ENCODE measurements around the gene ATG16L2.

The ATG16L2 gene

DNA sequence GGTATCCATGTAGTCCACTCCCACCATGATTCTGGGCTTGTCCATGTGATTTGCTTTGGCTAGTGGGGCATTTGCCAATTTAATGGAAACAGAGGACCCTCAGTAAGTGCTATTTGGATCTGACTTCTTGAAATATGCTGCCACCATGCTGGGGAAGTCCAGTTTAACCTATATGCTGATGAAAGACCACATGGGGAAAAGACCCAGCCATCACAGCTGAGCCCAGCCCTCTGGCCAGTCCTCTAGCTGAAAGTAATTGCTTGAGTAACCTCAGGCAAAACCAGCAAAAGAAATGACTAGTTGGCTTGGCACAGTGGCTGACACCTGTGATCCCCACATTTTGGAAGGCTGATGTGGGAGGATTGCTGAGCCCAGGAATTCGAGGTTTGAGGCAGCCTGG is 61.5 kb downstream of the ATG16L2 start:
- DNase-seq (ENCODE audit: low read depth in 2 of 2, low spot score in 1 of 2) = no peak

DNA sequence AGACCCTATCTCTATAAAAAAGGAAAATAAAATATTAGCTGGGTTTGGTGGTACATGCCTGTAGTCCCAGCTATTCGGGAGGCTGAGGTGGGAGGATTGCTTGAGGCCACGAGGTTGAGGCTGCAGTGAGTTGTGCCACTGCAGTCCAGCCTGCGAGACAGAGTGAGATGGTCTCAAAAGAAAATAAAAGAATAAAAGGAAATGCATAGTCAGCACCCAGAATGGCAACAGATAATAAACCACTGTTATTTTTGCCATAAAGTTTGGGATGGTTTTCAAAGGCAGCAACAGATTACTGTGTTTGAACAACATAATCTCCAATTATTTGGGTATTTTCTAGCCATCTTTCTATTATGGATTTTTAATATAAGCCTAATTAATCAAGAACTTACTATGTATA is 61.9 kb downstream of the ATG16L2 start:
- no peak for DNase-seq (ENCODE audit: low read depth in 2 of 2, low spot score in 1 of 2)

Measured in stimulated activated CD8-positive, alpha-beta memory T cell treated with anti-CD3 and anti-CD28 coated beads, Interleukin-4, amount 100 ng/mL, for 4 hours (primary cell).